IMR-90 (cell line): Measurements from ENCODE around the gene TMEM52B.

ENCODE experiments used
- CEBPB ChIP-seq: IDR thresholded peaks from 2 replicates; pipeline ENCODE4 v1.6.1; 2012; ENCODE audit warnings: low read depth, low read length, improper control_type of control experiment
- FOS ChIP-seq: fragments of 150-350 bp; IDR thresholded peaks from 2 replicates; pipeline ENCODE4 v1.6.1; 2016; ENCODE audit warnings: low read depth, low read length
- MAFK ChIP-seq: IDR thresholded peaks from 2 replicates; pipeline ENCODE4 v1.6.1; 2012; ENCODE audit warnings: low read depth, low read length, improper control_type of control experiment
- MXI1 ChIP-seq: IDR thresholded peaks from 2 replicates; pipeline ENCODE4 v1.6.1; 2012; ENCODE audit warnings: low read depth, mild to moderate bottlenecking, low read length, moderate library complexity, borderline replicate concordance
- POLR2A ChIP-seq: IDR thresholded peaks from 2 replicates; pipeline ENCODE4 v1.6.1; 2012; ENCODE audit warnings: mild to moderate bottlenecking, low read depth, low read length
- RAD21 ChIP-seq: IDR thresholded peaks from 2 replicates; pipeline ENCODE4 v1.6.1; 2012; ENCODE audit warnings: low read length, improper control_type of control experiment
- RFX5 ChIP-seq: IDR thresholded peaks from 2 replicates; pipeline ENCODE4 v1.8.0; 2012; ENCODE audit warnings: low read depth, mild to moderate bottlenecking, low read length, moderate library complexity
- SMC3 ChIP-seq: fragments of 150-350 bp; IDR thresholded peaks from 2 replicates; pipeline ENCODE4 v1.6.1; 2016; ENCODE audit warnings: low read depth, mild to moderate bottlenecking, antibody characterized with exemption, low read length, moderate library complexity
- TF ChIP-seq, protein P1 (sequence below): conservative IDR thresholded peaks from 2 replicates; pipeline ENCODE4 v1.5.1; 2012; ENCODE audit warnings: mild to moderate bottlenecking, low read depth, low read length, improper control_type of control experiment

DNA sequence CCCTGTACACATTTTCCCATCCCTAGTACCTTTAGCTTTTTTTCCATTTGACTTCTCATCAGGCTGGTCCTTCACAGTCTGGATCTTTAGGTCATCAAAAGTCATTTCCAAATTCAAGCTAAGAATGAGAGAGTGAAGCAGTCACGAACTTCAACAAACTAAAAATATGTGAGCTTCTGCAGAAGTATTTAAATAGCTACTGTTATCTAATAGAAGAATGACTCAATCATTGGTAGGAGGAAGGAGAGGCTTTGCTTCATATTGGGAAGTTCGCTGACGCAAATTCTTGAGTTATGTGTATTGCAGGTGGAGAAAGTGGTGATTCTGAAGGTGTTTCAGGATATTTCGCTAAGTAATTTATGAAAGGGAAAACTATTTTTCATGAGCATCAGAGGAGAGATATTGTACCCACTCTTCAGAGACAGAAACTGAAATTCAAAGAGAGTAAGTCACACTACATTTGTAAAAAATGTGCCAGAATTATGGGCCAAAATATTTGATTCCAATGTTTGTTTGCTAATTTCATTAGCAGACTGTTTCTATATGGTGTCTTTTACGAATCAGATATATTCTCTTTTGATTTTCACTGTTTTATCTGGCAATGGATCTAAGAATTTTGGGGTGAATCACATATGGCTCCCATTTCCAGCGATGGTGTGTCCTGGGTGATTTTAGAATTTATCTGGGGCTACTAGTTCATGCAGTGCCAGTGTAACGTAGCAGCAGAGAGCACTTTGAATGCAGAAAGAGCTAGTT is 6.7 kb upstream of the TMEM52B start, which contains the start of gene OLR1:
- TF ChIP-seq, protein P1, sequence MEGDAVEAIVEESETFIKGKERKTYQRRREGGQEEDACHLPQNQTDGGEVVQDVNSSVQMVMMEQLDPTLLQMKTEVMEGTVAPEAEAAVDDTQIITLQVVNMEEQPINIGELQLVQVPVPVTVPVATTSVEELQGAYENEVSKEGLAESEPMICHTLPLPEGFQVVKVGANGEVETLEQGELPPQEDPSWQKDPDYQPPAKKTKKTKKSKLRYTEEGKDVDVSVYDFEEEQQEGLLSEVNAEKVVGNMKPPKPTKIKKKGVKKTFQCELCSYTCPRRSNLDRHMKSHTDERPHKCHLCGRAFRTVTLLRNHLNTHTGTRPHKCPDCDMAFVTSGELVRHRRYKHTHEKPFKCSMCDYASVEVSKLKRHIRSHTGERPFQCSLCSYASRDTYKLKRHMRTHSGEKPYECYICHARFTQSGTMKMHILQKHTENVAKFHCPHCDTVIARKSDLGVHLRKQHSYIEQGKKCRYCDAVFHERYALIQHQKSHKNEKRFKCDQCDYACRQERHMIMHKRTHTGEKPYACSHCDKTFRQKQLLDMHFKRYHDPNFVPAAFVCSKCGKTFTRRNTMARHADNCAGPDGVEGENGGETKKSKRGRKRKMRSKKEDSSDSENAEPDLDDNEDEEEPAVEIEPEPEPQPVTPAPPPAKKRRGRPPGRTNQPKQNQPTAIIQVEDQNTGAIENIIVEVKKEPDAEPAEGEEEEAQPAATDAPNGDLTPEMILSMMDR = no peak
- TF ChIP-seq POLR2A (no peak), FOS (no peak), MAFK (no peak), MXI1 (no peak), RAD21 (no peak), SMC3 (no peak), CEBPB (peak; percentile 44; the same call in 1 of the 2 replicates), RFX5 (no peak)
